Mesothelial cell of epicardium (in vitro differentiated cells): ENCODE data around the gene ZNF487. TPM values are rescaled to one million over a fixed set of nuclear protein-coding genes. Genes with fewer than 3 reads are reported as not detected.

Source experiments
- DNase-seq, 2 experiments: peaks; one replicate each; pipeline ENCODE4 v3.0.0; 2021; ENCODE audit warnings: low spot score in 2 of 2; ENCODE audit not compliant: unreplicated experiment in 2 of 2
- H3K27ac Mint-ChIP-seq: 2 replicates; pipeline ENCODE4 v1.8.0; 2021; ENCODE audit warnings: mixed read lengths
- H3K27me3 Mint-ChIP-seq: 2 replicates; pipeline ENCODE4 v1.8.0; 2021; ENCODE audit warnings: low read depth, mixed read lengths
- H3K36me3 Mint-ChIP-seq: 2 replicates; pipeline ENCODE4 v1.8.0; 2021; ENCODE audit warnings: mixed read lengths
- H3K4me1 Mint-ChIP-seq: 2 replicates; pipeline ENCODE4 v1.8.0; 2021; ENCODE audit warnings: mixed read lengths
- H3K4me3 Mint-ChIP-seq: 2 replicates; pipeline ENCODE4 v1.8.0; 2021; ENCODE audit warnings: mild to moderate bottlenecking, moderate library complexity, mixed read lengths
- H3K9me3 Mint-ChIP-seq: 2 replicates; pipeline ENCODE4 v1.8.0; 2021; ENCODE audit warnings: mixed read lengths
- total RNA-seq: library from RNA; stranded (reverse); gene quantifications from 3 replicates; pipeline ENCODE4 v1.2.1, GENCODE V29; 2021
- TF ChIP-seq, protein P1 (sequence below): fragments of 200-600 bp; sonication (generic); IDR thresholded peaks from one replicate; pipeline ENCODE4 v1.5.0; 2021; ENCODE audit warnings: antibody characterized with exemption; ENCODE audit not compliant: unreplicated experiment

ZNF487 gene
- total RNA-seq, 1 donor from 2014 or later: 3.4 TPM

- Mint-ChIP-seq H3K27me3 (no peaks in the 10 kb centered on the region), H3K36me3 (peaks cover 11% of the 10 kb centered on the region), H3K9me3 (peaks cover 39% of the 10 kb centered on the region), H3K27ac (no peak overlapping the region), H3K4me3 (no peak overlapping the region), H3K4me1 (no peaks in the 10 kb centered on the region)
- no peak for DNase-seq
- TF ChIP-seq, protein P1, sequence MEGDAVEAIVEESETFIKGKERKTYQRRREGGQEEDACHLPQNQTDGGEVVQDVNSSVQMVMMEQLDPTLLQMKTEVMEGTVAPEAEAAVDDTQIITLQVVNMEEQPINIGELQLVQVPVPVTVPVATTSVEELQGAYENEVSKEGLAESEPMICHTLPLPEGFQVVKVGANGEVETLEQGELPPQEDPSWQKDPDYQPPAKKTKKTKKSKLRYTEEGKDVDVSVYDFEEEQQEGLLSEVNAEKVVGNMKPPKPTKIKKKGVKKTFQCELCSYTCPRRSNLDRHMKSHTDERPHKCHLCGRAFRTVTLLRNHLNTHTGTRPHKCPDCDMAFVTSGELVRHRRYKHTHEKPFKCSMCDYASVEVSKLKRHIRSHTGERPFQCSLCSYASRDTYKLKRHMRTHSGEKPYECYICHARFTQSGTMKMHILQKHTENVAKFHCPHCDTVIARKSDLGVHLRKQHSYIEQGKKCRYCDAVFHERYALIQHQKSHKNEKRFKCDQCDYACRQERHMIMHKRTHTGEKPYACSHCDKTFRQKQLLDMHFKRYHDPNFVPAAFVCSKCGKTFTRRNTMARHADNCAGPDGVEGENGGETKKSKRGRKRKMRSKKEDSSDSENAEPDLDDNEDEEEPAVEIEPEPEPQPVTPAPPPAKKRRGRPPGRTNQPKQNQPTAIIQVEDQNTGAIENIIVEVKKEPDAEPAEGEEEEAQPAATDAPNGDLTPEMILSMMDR: no peak
Measured at GRCh38 chr10:43482319-43483078, 45.6 kb downstream of the ZNF487 start.

- no peaks in the 10 kb centered on the region for H3K4me1 Mint-ChIP-seq
- TF ChIP-seq, protein P1: no peak
- H3K4me3 Mint-ChIP-seq: no peak overlapping the region
- H3K27ac Mint-ChIP-seq: no peak overlapping the region
- peaks cover 22% of the 10 kb centered on the region for H3K9me3 Mint-ChIP-seq
- DNase-seq: no peak
- H3K27me3 Mint-ChIP-seq: no peaks in the 10 kb centered on the region
- no peaks in the 10 kb centered on the region for H3K36me3 Mint-ChIP-seq
Measured at GRCh38 chr10:43491855-43492254, 54.9 kb downstream of the ZNF487 start.

GRCh38 chr10:43502931-43503330 is 66.0 kb downstream of the ZNF487 start:
- no peaks in the 10 kb centered on the region for H3K4me1 Mint-ChIP-seq
- TF ChIP-seq, protein P1: no peak
- H3K36me3 Mint-ChIP-seq: no peaks in the 10 kb centered on the region
- no peak overlapping the region for H3K27ac Mint-ChIP-seq
- peaks cover 13% of the 10 kb centered on the region for H3K9me3 Mint-ChIP-seq
- no peaks in the 10 kb centered on the region for H3K27me3 Mint-ChIP-seq
- no peak overlapping the region for H3K4me3 Mint-ChIP-seq
- no peak for DNase-seq

DNA sequence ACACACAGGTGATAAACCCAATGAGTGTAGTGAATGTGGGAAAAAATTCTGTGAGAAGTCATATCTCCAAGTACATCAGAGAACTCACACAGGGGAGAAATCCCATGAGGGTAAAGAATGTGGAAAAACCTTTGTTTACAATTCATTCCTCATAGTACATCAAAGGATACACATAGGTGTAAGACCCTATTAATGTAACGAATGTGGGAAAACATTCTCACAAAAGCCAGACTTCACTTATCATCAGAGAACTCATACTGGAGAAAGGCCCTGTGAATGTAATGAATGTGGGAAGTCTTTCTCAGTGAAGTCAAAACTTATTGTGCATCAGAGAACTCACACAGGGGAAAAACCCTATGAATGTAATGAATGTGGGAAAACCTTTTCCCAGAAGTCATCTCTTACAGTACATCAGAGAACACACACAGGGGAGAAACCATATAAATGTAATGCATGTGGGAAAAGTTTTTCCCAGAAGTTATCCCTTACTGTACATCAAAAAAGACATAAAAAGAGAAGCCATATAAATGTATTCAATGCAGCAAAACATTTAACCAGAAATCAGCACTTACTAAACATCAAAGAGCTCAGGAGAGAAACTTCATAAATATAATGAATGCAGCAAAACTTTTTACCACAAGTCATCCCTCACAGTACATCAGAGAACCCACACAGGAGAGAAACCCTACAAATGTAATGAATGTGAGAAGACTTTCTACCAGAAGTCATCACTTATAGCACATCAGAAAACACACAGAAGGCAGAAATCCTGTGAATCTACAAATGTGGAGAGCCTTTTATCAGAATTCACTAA is 87.7 kb downstream of the ZNF487 start:
- H3K27ac Mint-ChIP-seq: no peak overlapping the region
- H3K4me3 Mint-ChIP-seq: no peak overlapping the region
- TF ChIP-seq, protein P1: no peak
- H3K9me3 Mint-ChIP-seq: peaks cover 67% of the 10 kb centered on the region
- H3K27me3 Mint-ChIP-seq: no peaks in the 10 kb centered on the region
- no peak for DNase-seq
- peaks cover 2% of the 10 kb centered on the region for H3K36me3 Mint-ChIP-seq
- no peaks in the 10 kb centered on the region for H3K4me1 Mint-ChIP-seq

Other genes with a start within 250 kb of the ZNF487 start
- gene RASGEF1A, start 170.0 kb upstream of the ZNF487 start, total RNA-seq: 1.5 to 1.6 TPM (median 1.5 TPM) in 3 replicates
- gene FXYD4, start 65.5 kb upstream of the ZNF487 start, total RNA-seq: not detected in 3 replicates
- 163 to 169 TPM (median 165 TPM) in 3 replicates for gene HNRNPF, start 27.9 kb upstream of the ZNF487 start, total RNA-seq
- 8.9 to 9.5 TPM (median 9.2 TPM) in 3 replicates for gene ZNF239, start 137.5 kb downstream of the ZNF487 start, total RNA-seq
- gene ZNF485, start 169.3 kb downstream of the ZNF487 start, total RNA-seq: 6.1 to 7.3 TPM (median 6.7 TPM) in 3 replicates
- gene ZNF32, start 211.8 kb downstream of the ZNF487 start, total RNA-seq: 46.7 to 51.2 TPM (median 46.8 TPM) in 3 replicates